PFSK-1 (cell line): ENCODE measurements around the gene MEOX2.

ENCODE experiments used
- FOXP2 ChIP-seq: optimal IDR thresholded peaks from 2 replicates; pipeline ENCODE3; 2011; ENCODE audit warnings: borderline replicate concordance, control low read depth, inconsistent platforms; ENCODE audit not compliant: insufficient read depth; ENCODE audit errors: extremely low read length, extremely low read depth
- POLR2AphosphoS5 ChIP-seq: IDR thresholded peaks from 2 replicates; pipeline ENCODE4 v1.6.1; 2012; ENCODE audit warnings: low read depth, mild to moderate bottlenecking, control low read depth, low read length, moderate library complexity
- REST ChIP-seq, 2 experiments: IDR thresholded peaks; 2 replicates each; pipeline versions ENCODE4 v1.6.1 to v1.8.0; 2011 to 2012; ENCODE audit warnings: low read depth in 2 of 2, low read length in 2 of 2, control low read depth in 1 of 2, inconsistent platforms in 1 of 2, mild to moderate bottlenecking in 1 of 2, moderate library complexity in 1 of 2; ENCODE audit not compliant: insufficient read depth in 1 of 2
- SIN3A ChIP-seq: IDR thresholded peaks from 2 replicates; pipeline ENCODE4 v1.6.1; 2012; ENCODE audit warnings: mild to moderate bottlenecking, low read length, moderate library complexity, borderline replicate concordance; ENCODE audit not compliant: insufficient read depth
- TAF1 ChIP-seq: IDR thresholded peaks from 2 replicates; pipeline ENCODE4 v1.6.1; 2012; ENCODE audit warnings: low read length, control low read depth, borderline replicate concordance; ENCODE audit not compliant: insufficient read depth

Gene MEOX2

DNA sequence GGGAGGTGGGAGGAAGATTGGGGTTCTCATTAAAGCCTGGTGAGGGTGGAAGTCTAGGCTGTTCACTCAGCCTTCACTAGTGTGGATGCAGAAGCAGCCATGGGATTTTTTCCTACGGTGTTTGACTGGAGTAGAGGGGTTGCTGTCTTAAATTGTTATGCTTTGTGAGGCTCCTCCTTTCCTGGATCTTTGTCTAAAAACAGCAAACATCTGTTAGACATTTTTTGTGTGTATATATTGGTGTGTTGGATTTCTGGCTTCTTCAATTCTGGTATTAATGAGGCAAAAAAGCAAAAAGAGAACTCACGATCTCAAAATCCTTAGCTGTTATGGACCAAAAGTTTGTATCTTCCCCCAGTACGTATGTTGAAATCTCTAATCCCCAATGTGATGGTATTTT lies 28.2 kb downstream of the MEOX2 start:
- TF ChIP-seq REST (IDR thresholded peaks at IDR 0.05; ENCODE audit: insufficient read depth in 1 of 2, low read depth in 2 of 2, low read length in 2 of 2), result no peak
- no peak for TF ChIP-seq TAF1
- no peak for TF ChIP-seq SIN3A
- no peak for TF ChIP-seq POLR2AphosphoS5
- no peak for TF ChIP-seq FOXP2

DNA sequence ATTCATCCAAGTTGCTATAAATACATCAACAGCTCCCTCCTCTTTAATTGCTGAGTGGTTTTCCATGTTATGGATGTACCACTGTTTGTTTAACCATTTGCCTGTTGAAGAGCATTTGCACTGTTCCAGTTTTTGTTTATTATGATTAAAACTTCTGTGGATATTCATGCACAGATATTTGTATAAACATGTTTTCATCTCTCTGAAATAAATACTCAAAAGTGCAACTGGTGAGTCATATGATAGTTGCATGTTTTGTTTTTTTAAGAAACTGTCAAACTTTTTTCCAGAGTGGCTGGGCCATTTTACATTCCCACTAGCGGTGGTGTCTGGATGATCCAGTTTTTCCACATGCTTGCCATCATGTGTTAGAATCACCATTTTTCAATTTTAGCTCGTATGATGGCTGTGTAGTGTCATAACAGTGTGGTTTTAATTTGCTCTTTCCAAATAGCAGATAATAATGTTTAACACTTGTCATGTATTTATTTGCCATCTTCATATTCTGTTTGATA lies 33.6 kb downstream of the MEOX2 start:
- TF ChIP-seq REST (IDR thresholded peaks at IDR 0.05; ENCODE audit: insufficient read depth in 1 of 2, low read depth in 2 of 2, low read length in 2 of 2) (no peak), POLR2AphosphoS5 (no peak), SIN3A (no peak), FOXP2 (no peak), TAF1 (no peak)

DNA sequence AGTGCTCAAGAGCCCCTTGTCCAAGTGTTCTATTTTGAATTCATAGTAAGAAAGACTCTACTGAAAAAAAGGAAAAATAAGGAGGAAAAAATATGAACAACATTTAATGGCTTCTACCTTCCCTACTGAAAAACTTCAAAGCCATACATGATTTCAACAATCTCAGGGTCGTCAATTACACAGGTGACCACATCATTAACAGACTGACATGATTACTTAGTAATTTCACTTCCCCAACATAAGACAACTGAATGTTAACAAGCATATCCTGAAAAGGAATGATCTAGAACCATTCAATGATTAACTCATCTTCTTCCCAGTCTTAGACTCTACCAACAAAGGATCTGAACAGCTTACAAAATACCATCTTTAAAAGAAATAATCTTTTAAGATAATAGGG lies 34.8 kb downstream of the MEOX2 start:
- TF ChIP-seq FOXP2, result no peak
- TF ChIP-seq SIN3A, result no peak
- no peak for TF ChIP-seq TAF1
- TF ChIP-seq POLR2AphosphoS5, result no peak
- TF ChIP-seq REST (IDR thresholded peaks at IDR 0.05; ENCODE audit: insufficient read depth in 1 of 2, low read depth in 2 of 2, low read length in 2 of 2), result no peak

DNA sequence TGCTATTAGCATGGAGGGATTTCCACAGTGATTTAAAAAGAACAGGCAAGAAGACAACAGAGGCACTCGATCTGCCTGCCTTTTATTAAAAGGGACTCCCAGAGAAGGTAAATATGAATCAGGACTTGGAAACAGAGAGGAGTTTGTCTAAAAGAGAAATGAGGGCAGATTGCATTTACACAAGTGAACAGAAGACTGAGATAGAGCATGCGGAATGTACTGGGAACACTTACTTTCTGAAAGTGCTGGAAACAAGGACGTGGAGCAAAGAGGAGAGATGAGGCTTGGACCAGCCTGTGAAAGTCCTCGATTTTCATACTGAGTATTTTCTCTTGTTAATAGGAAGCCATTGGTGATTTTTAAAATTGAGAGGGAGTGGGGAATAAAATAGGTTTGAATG lies 35.7 kb downstream of the MEOX2 start:
- TF ChIP-seq FOXP2 (no peak), POLR2AphosphoS5 (no peak), REST (IDR thresholded peaks at IDR 0.05; ENCODE audit: insufficient read depth in 1 of 2, low read depth in 2 of 2, low read length in 2 of 2) (no peak), TAF1 (no peak), SIN3A (no peak)

DNA sequence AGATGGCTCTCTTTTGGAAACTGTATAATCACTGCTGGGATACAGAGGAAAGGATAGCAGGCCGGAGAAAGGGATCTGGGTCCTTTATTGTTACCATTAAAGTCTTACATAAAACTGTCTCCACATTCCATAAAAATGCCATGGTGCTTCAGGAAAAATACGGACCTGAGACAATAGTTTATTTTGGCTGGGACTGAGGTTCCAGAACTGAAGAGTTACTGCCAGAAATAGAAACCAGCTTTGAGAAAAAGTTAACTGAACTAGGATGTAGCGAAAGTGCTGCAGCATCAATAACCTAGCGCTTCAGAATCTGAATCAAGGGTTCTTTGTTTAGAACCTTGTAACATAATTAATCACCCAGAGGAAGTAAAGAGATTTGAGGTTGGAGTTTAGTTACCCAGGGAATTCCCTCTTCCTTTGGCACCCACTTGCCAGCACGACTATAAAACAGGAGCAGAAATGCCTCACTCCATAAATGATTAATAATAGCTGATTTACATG lies 38.0 kb downstream of the MEOX2 start:
- TF ChIP-seq FOXP2 (no peak), TAF1 (no peak), SIN3A (no peak), REST (IDR thresholded peaks at IDR 0.05; ENCODE audit: insufficient read depth in 1 of 2, low read depth in 2 of 2, low read length in 2 of 2) (no peak), POLR2AphosphoS5 (no peak)
